DMS53 treated with DMSO at 0.1 percent for 48 hours (cell line): Measurements from ENCODE around the gene UGT1A10.

Experiments
- DNase-seq: peaks from one replicate; lab custom pipeline; 2025; ENCODE audit not compliant: unreplicated experiment; lab: John Stamatoyannopoulos, UW

Gene UGT1A10

DNA sequence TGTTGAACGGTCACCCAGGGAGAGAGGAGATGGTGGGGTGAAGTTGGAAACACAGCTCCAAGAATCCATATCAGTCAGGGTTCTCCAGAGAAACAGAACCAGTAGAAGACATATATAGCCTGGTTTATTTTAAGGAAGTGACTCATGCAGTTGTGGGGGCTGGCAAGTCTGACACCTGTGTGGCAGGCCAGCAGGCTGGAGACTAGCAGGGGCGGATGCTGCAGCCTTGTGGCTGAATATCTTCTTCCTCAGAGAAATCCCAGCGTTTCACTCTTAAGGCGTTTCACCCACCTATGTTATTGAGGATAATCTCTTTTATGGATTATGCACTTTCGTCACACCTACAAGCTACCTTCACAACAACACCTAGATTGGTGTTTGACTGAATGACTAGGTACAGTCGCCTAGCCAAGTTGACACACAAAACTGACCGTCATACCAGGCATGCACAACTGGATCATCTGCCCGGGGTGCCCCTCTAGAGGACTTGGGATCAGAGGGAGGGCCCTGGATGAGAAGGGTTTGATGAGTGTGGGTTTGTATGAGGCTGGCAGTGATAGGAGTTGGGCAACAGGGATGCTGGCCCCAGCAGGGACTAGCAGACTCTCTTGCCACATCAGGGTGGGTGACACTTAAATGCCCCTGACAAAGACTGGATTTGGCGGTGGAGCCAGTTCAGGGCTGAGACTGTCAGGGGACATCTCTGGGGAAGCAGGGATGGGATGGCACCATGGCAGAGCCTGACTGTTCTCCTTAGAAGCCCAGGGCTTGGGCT lies 165.3 kb downstream of the UGT1A10 start:
- no peak for DNase-seq

DNA sequence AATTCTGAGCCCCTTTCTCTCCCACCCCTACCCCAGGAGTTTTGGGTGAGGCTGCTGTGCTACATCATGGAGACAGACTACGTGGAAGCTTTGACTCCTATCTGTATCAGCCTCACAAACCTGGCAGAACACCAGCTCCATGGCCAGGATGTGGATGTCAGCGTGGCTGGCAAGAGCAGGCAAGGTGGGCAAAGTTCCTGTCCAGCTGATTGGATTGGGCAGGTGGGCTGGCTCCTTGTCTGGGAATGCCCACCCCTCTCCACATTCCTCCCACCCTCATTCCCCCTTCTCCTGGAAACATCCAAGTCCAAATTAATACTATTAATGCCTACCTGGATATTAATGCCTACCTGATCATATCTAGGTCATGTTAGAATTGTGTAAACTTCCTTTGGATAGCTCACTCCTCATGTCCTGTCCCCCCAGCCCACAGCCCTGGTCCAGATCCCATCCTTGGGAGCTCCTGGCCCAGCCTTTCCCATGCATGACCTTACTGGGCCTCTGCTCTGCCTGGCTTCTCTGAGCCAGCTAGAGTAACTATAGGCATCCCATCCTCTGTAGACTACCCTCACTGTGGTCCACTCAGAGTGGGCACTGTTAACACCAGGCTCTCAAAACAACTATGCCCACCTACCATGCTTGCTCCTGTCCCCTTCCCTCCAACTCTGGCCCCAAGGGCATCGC lies 166.0 kb downstream of the UGT1A10 start:
- no peak for DNase-seq

DNA sequence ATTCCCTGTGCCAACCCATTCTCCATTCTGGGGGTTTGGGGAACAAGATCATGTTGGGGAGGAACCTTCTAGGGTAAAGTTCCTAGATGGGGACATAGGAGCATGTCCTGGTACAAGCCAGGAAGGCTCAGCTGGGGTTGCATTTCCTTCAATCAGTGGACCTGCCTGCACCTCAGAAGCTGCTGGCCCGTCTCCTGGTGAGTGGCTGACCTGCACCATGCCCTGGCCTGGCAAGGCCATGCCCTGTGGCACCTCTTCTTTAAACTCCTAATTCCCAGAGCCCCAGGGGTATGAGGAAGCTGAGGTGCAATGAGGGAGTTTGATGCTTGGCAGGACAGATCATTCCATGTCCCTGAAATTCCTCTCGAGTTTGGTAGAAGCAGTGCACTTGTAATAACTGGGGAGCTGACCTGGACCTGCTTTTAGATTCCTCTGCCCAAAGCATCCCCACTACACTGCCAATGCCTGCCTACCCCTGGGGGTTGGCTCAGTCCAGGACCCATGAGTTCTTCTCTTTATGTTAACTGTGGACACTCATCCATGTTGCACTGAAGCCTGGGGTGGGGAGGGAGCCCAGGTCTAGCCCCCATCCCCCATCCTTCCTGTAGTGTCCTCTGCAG lies 167.2 kb downstream of the UGT1A10 start:
- DNase-seq, result no peak

DNA sequence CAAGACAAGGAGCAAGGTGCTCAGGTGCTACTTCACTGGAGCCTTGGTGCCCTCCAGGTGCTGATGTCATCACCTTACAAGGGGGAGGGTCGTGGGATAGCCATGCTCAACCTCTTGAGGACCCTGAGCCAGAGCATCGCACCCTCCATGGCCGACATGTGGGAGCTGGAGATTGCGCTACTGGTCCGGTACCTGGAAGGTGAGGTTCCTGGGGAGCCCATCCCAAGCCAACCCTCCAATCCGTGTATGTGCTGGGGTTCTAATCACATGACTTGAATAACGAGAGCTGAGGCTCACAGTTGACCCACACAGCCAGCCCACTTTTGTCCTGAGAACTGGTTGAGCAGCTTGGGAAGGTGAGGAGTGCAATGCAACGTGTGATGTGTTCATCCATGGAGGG lies 167.7 kb downstream of the UGT1A10 start:
- DNase-seq, result no peak

DNA sequence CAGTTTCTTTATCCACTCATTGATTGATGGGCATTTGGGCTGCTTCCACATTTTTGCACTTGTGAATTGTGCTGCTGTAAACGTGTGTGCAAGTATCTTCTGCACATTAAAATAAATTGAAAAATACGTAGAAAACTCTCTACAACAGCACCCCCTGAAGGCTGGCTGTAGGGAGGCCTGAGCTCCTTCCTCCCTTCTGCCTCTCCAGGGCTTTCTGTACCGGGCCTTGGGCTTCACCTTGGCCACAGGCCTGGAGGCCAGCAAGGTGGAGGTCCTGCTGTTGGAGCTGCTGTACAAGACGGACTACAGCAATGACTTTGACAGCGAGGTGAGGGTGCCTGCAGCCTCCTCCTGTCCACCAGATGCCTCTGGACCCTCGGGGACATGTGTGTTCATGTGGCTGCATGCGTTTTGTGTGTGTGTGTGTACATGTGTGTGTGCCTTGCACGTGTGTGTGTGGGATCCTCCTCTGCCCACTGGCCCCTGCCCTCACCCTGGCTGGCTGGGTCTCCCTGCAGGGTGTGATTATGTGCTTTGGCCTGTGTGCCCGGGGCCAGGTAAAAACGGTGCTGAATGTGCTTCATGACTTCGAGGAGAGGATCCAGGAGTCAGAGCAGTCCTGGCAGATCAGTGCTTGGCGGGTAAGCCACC lies 171.1 kb downstream of the UGT1A10 start:
- DNase-seq, result no peak

DNA sequence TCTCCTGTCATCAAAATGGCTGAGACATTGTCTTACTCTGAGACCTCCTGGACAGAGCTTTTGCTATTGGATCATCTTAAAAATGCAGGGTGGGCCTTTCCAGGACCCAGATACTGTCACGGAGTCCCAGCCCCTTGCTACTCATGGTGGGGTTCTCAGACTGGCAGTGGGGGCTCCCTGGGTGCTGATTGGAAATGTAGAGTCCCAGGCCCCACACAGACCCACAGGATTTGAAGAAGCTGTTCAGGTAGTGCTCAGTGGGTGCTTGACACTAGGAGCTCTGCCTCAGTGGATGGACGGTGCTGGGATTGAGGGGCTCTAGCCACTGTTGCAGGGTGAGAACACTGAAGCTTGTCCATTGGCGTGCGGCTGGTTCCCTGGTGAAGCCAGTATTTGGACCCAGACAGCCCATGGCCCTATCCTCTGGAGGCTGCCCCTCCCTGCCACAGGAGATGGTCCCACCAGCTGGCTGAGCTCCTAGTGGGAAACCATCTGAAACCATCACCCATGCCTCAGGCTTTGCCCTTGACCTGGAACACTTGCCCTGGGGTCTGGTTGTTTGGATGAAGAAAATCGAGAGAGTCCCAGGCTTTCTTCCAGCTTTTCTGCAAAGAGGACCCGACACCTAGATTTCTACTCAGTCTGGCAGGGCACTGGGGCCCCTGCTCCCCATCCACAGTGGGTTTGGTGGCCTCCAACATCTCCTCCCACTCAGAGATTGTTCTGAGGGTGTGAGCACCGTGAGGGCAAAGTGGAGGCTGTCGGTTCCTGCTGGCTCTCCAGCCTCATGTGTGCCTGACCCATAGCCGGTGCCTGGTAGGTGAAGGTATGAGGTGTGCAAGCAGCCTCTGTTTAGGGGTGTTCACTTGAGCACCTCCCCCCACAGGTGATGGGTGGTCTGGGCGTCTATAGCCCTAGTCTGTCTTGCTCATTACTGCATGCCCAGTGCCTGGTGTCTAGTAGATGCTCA lies 172.0 kb downstream of the UGT1A10 start:
- DNase-seq, result no peak

DNA sequence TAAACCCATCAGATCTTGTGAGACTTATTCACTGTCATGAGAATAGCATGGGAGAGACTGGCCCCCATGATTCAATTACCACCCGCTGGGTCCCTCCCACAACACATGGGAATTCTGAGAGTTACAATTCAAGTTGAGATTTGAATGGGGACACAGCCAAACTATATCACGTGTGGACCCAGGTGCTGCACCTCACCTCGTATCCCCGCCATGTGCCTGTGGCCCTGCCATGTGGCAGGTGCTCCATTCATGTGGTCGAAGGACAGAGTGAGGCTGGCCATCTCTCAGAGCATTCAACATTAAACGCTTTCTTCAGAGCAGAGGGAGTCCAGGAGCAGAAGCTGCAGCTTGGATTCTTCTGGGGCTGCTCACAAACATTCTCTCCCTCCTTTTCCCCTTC lies 174.1 kb downstream of the UGT1A10 start:
- no peak for DNase-seq

DNA sequence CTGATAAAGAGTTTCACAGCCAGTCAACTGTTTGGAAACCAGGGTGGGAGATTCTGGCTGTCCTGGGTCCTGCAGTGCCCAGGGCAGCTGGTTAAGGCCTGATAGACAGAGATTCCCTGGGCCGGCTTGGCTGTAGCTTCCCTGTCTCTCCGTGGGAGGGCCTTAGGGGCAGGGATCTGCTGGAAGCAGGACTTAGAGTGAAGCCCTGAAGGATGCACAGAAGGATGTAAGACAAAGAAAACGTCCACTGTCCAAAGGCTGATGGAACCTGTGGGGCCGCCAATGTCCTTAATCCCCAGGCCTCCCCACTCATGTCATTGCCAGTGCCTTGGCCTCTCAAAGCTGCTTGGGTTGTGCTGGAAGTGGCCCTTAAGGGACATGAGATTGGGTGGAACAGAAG lies 174.8 kb downstream of the UGT1A10 start:
- DNase-seq, result no peak

DNA sequence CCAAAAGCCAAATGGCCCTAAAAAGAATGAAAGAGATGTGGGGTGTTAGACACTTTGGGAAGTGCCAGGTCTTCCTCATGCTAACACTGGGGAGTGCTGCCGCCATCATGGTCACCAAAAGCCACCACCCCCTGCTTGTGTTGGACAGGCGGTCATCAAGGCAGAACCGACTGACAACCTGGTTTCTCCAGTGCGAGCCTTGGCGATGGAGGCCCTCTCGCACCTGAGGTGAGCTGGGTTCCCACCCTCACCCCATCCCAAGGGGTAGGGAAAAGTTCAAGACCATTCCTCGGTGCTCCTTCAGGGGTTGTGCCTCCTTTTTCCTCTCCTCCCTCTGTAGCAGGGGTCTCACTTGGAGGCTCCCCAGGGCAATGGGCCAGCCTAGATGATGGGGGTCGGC lies 175.5 kb downstream of the UGT1A10 start:
- no peak for DNase-seq

DNA sequence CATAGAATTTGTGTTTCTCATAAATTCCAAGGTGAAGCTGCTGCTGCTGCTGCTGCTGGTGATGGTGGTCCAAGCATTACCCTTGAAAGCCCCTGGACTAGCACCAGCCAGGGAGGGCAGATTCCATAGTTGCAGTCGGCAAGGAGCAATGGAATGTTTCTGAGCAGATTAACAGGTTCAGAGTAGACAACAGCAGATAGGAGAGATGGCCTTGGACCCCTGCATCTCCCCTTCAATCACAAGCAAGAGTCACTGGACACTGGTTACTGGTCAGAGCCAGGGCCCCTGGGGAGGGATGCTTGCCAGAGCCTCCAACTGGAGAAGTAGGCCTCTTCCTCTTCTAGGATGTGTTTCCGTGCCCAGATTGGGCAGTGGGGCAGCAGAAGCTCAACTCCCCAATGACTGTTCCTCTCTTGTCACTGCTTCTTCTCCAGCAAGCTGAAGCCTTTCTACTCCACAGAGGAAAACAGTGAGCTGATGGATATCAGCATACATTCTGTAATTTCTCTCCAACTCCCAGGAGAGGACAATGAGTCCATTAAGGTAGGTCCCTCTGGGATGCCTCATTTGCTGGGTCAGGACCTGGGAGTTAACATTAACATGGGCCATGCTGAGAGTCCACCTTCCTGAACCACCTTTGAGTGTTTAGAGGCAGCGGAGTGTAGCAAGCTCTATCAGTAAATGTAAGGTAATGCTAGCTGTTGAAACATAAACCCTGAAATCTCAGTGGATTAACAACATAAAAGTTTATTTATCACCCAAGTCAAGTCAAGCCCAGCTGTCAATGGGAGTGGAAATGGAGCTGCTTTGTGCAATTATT lies 177.2 kb downstream of the UGT1A10 start:
- DNase-seq, result no peak

DNA sequence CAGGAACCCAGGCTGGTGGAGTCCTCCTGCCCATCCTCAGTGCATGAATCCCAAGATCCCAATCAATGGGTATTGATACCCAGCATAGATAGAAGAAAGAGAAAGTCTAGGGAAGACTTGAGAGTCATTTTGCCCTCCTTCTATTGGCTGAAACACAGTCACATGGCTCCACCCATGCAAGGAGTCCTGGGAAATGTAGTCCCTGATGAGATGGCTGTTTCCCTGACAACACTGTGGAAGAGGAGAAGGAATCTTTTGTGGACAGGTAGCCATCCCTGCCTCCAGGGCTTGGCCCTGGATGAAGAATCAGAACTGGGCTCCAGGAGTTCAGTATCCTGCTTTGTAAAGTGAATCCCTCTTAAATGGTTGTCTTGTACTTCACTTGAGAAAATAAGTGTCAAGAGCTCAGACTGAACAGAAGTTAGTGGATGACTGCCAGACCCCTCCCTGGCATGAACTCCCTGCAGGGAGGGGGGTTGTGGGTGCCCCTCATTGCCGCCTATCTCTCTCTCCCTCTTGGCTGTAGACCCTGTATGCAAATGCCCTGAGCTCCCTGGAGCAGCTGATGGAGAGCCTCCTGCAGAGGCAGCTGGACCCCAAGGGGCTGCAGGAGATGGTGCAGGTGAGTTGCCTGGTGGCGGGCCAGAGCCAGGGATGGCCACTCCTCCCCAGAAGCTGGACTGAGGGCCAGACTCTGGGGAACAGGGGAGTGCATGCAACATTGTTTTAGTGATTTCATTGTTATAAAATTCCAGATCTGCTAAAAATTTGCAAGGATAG lies 178.0 kb downstream of the UGT1A10 start:
- no peak for DNase-seq

DNA sequence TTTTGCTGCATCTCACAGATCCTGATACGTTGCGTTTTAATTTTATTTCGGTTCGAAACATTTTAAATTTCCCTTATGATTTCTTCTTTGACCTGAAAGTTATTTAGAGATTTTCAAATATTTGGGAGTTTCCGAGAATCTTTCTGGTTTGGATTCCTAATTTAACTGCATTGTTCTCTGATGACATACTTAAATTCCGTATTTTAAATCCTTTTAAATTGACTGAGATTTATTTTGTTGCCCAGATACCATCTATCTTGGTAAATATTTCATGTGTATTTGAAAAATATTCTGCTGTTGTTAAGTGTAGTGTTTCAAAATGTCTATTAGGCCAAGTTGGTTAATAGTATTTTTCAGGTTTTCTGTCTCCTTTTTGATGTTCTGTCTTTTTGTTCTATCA lies 179.6 kb downstream of the UGT1A10 start:
- no peak for DNase-seq

DNA sequence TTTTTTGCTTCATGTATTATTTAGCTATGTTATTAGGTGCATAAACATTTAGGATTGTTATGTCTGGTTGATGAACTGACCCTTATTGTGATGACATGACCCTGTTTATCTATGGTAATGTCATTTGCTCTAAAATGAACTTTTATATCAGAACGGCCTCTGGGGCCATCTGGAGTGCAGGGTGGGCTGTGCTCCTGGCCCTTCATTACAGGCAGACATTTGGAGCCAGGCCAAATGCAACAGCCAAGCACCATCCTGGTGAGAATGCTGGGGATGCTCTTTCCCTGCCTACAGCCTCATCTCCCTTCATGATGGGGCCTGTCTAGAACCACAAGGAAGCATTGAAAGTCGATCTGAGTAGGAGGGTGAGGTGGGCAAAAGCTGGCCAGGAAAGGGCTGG lies 180.1 kb downstream of the UGT1A10 start:
- no peak for DNase-seq

DNA sequence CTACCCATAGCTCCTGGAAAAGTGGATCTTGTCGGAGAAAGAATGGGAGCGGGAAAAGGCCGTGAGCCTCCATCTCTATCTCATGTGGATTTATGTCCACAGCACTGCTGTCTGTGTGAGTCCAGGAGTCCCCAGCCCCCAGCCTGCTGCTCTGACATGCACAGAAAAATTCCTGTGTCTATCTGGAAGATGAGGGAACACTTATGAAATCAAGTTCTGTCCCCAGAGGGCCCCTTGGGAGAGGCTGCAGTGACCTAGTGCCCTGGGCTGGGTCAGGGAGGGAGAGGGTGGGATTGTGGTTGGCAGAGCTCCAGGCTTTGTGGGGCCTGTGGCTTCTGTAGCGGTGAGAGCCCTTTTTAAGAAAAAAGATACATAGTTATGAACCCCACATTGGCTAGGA lies 180.5 kb downstream of the UGT1A10 start:
- DNase-seq, result no peak

DNA sequence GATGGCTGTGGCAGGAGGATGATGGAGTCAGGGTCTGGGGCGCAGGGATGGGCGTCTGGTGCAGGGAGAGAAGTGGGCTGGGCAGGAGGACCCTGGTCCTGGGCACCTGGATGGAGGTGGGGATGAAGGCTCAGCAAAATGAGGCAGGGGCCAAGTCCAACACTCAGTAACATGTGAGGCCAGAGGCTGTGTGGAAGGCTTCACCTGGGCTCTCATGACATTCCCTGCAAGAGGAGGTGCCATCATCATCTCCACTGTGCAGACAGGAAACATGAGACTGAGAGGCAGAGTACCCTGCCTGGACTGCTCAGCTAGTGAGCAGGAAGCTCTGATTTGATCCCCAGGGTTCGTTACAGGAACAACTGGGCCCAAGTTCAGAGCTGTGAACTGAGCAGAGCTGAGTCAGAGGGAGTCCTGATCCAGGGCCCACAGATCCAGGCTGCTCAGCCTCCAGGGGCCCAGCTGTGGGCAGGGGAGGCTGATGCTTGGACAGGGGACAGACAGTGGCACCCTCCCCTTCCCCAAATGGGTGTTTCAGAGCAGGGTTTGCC lies 181.2 kb downstream of the UGT1A10 start:
- DNase-seq, result no peak

DNA sequence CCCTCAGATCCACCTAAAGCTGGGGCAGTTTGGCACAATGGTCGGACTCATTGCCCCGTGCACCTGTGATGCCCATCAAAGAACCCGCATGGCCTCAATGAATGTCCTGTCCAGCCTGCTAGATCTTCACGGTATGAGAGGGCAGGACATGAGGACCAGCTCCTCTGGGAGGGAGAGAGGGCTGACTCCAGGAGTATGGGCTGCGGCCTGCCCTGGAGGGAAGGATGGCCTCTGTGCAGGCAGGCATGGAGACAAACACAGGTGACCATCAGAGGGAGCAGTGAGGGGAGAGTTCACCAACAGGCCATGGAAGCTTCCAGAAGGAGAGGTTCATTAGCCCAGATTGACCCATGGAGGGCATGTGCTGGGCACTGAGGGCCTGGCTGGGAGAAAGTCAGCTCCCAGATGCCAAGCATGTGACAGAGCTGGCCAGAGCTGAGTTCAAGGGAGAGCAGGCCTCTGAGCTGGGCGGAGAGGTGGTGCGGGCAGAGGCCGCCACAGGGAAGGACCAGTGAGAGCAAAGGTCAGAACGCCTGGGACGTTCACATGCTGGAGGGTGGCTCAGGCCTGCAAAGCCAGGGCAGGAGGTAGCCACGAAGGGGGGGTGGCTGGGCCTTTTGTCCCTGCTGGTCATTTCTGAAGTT lies 181.9 kb downstream of the UGT1A10 start:
- DNase-seq, result no peak

DNA sequence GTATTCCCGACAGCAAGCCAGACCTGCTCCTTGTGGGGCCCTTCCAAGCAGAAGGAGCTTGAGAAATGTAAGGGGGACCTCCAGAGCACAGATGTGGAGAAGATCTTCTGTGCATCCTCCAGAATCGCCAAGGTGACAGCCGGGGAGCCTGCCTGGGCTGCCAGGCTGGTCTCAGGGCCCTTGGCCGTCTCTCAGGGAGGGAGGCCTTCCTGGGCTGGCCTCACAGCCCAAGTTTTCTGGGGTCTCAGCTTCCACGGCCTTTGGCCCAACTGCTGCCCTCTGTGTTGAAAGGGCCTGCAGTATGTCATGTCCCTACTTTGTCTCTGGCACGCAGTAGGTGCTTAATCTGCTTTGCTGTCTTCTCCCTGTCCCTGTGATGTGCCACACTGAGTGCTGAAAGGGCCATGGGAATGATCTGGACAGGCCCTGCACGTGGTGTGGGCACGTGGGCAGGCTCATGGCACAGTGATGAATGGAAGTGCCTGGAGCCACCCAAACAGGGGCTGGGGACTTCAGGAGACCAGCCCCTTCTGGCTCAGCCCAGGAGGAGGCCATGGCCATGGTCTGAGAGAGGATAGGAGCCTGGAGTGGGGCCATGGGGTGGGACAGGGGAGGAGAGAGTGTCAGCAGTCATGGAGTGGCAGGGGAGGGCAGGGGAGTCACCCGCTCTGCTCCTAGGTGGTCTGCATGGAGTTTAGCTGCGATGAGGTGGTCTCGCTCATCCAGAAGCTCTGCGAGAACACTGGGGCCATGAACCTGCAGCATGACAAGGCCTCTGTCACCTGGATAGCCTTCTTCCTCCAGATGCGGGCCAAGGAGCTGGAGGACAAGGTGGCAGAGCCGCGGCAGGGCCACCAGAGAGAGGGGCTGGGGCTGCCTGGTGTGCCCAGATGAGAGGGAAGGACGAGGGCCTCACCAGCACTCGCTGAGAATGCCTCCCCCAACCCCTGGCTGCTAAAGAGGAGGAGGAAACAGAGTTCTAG lies 182.7 kb downstream of the UGT1A10 start:
- no peak for DNase-seq
